Measurements from ENCODE around the gene MRPL19.
"Not testable (repeated sequence)": the region's sequence is repeated elsewhere in the genome, so short reads cannot be mapped to it uniquely, and the experiment has no call there.

Gene MRPL19

GRCh38 chr2:75675908-75676307 lies 29.3 kb downstream of the MRPL19 start:
- no peak for DNase-seq

- DNase-seq = no peak
Measured at GRCh38 chr2:75676464-75676863, 29.9 kb downstream of the MRPL19 start.

- DNase-seq = no peak
Measured at GRCh38 chr2:75679556-75679955, 33.0 kb downstream of the MRPL19 start.

GRCh38 chr2:75680402-75680801 lies 33.8 kb downstream of the MRPL19 start:
- DNase-seq = no peak

GRCh38 chr2:75683430-75683829 lies 36.8 kb downstream of the MRPL19 start:
- DNase-seq = not testable (repeated sequence)

- no peak for DNase-seq
Measured at GRCh38 chr2:75688196-75688595, 41.6 kb downstream of the MRPL19 start.

- DNase-seq = no peak
Measured at GRCh38 chr2:75698918-75699317, 52.3 kb downstream of the MRPL19 start.

- DNase-seq = no peak
Measured at GRCh38 chr2:75702593-75702992, 56.0 kb downstream of the MRPL19 start.

- no peak for DNase-seq
Measured at GRCh38 chr2:75703589-75704287, 57.2 kb downstream of the MRPL19 start.

- DNase-seq = no peak
Measured at GRCh38 chr2:75705921-75706320, 59.3 kb downstream of the MRPL19 start.

GRCh38 chr2:75707901-75708300 lies 61.3 kb downstream of the MRPL19 start:
- DNase-seq = no peak

- no peak for DNase-seq
Measured at GRCh38 chr2:75709297-75709696, 62.7 kb downstream of the MRPL19 start.

- DNase-seq = no peak
Measured at GRCh38 chr2:75710220-75710576, 63.6 kb downstream of the MRPL19 start.

- no peak for DNase-seq
Measured at GRCh38 chr2:75710577-75711253, 64.1 kb downstream of the MRPL19 start, which contains the start of gene GCFC2. Gene GCFC2 (minus strand): TSS chr2:75710915. CDS start chr2:75710855, 60 bp downstream.

GRCh38 chr2:75711590-75711989 lies 65.0 kb downstream of the MRPL19 start:
- DNase-seq = not testable (repeated sequence)

- DNase-seq = no peak
Measured at GRCh38 chr2:75716406-75716805, 69.8 kb downstream of the MRPL19 start.

GRCh38 chr2:75719616-75720015 lies 73.0 kb downstream of the MRPL19 start:
- DNase-seq = no peak

GRCh38 chr2:75720525-75720924 lies 73.9 kb downstream of the MRPL19 start:
- no peak for DNase-seq

GRCh38 chr2:75722687-75723086 lies 76.1 kb downstream of the MRPL19 start:
- no peak for DNase-seq

- DNase-seq = no peak
Measured at GRCh38 chr2:75728614-75729419, 82.2 kb downstream of the MRPL19 start.

- DNase-seq = no peak
Measured at GRCh38 chr2:75729861-75730260, 83.3 kb downstream of the MRPL19 start.

- DNase-seq = no peak
Measured at GRCh38 chr2:75736276-75736675, 89.7 kb downstream of the MRPL19 start.

- no peak for DNase-seq
Measured at GRCh38 chr2:75737961-75738360, 91.4 kb downstream of the MRPL19 start.
